Nephron progenitor cell (in vitro differentiated cells): ENCODE data around the gene RARB.

Experiments used
- DNase-seq: peaks from one replicate; pipeline ENCODE4 v3.0.0; 2021
- H3K27ac Mint-ChIP-seq: 2 replicates; pipeline ENCODE4 v1.8.0; 2021; ENCODE audit warnings: mild to moderate bottlenecking, moderate library complexity, mixed read lengths
- H3K27me3 Mint-ChIP-seq: 2 replicates; pipeline ENCODE4 v1.8.0; 2021; ENCODE audit warnings: mild to moderate bottlenecking, low read depth, mixed read lengths; ENCODE audit not compliant: poor library complexity
- H3K36me3 Mint-ChIP-seq: 2 replicates; pipeline ENCODE4 v1.8.0; 2021; ENCODE audit warnings: low read depth, mixed read lengths
- H3K4me1 Mint-ChIP-seq: 2 replicates; pipeline ENCODE4 v1.8.0; 2021; ENCODE audit warnings: mixed read lengths
- H3K4me3 Mint-ChIP-seq: 2 replicates; pipeline ENCODE4 v1.8.0; 2021; ENCODE audit warnings: mild to moderate bottlenecking, moderate library complexity, mixed read lengths
- H3K9me3 Mint-ChIP-seq: 2 replicates; pipeline ENCODE4 v1.8.0; 2021; ENCODE audit warnings: mild to moderate bottlenecking, moderate library complexity, mixed read lengths
- TF ChIP-seq, protein P1 (sequence below): fragments of 200-600 bp; sonication (generic); IDR thresholded peaks from 2 replicates; pipeline ENCODE4 v1.5.0; 2021; ENCODE audit warnings: antibody characterized with exemption

The RARB gene

DNA sequence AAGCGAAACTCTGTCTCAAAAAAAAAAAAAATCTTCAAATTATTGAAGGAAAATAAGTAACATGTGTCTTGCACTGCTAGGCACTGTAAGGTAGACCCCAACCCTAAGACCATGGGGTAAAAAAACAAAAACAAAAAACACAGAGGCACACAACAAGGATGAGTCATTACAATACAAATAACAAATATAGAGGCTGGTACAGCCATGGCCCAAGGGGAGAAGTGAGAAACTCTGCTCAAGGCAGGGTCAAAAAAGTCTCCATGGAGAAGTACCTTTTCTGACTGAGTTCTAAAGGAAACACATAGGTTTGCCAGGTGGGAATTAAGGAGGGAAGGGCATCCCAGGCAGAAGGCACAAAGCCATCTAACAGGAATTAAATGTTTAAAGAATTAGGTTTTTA, 182.1 kb downstream of the RARB start:
- Mint-ChIP-seq H3K27me3 (no peaks in the 10 kb centered on the region), H3K4me3 (no peak overlapping the region), H3K36me3 (peaks cover 75% of the 10 kb centered on the region), H3K9me3 (no peaks in the 10 kb centered on the region), H3K4me1 (no peaks in the 10 kb centered on the region), H3K27ac (peak overlapping the region; percentile 86)
- DNase-seq: no peak
- TF ChIP-seq, protein P1, sequence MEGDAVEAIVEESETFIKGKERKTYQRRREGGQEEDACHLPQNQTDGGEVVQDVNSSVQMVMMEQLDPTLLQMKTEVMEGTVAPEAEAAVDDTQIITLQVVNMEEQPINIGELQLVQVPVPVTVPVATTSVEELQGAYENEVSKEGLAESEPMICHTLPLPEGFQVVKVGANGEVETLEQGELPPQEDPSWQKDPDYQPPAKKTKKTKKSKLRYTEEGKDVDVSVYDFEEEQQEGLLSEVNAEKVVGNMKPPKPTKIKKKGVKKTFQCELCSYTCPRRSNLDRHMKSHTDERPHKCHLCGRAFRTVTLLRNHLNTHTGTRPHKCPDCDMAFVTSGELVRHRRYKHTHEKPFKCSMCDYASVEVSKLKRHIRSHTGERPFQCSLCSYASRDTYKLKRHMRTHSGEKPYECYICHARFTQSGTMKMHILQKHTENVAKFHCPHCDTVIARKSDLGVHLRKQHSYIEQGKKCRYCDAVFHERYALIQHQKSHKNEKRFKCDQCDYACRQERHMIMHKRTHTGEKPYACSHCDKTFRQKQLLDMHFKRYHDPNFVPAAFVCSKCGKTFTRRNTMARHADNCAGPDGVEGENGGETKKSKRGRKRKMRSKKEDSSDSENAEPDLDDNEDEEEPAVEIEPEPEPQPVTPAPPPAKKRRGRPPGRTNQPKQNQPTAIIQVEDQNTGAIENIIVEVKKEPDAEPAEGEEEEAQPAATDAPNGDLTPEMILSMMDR: no peak

DNA sequence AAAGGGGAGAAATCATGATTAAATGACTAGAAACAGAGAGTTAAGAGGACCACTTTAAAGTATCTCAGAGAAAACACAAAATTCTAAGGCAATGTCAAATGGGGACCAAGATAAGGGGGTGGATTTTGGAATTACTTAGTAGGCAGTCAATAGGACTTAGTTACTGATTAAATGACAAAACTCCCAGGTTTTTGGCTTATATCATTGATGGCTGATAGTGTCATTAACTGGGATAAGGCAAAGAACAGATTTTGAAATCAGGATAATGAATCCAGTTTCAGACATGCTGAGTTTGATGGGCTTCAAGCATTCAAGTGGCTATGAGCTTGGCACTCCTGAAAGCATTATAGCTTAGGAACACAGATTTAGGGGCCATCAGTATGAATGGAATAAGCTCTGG, 182.7 kb downstream of the RARB start:
- Mint-ChIP-seq H3K27me3 (no peaks in the 10 kb centered on the region), H3K9me3 (no peaks in the 10 kb centered on the region), H3K36me3 (peaks cover 74% of the 10 kb centered on the region), H3K4me1 (no peaks in the 10 kb centered on the region), H3K4me3 (no peak overlapping the region), H3K27ac (no peak overlapping the region)
- no peak for DNase-seq
- TF ChIP-seq, protein P1: no peak

DNA sequence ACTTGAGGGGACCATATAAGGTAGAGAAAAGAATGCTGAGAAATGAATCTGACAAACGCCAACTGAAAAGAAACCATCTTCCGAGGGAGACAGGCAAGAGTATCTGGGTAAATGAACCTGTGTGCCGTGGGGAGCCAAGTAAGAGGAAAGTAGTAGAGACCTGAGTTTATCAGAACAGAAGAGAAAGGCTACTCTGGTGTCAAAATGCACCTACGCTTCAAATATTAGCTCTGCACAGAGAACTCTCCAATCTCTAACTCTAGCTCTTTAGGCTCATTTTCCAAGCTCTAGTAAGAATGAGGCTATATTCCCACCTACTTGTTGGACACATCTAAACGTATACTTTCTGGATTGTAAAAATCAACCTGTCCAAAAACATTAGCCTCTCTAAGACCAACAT, 183.1 kb downstream of the RARB start:
- DNase-seq: no peak
- Mint-ChIP-seq H3K36me3 (peaks cover 70% of the 10 kb centered on the region), H3K27me3 (no peaks in the 10 kb centered on the region), H3K4me3 (no peak overlapping the region), H3K27ac (no peak overlapping the region), H3K4me1 (no peaks in the 10 kb centered on the region), H3K9me3 (no peaks in the 10 kb centered on the region)
- TF ChIP-seq, protein P1: no peak

DNA sequence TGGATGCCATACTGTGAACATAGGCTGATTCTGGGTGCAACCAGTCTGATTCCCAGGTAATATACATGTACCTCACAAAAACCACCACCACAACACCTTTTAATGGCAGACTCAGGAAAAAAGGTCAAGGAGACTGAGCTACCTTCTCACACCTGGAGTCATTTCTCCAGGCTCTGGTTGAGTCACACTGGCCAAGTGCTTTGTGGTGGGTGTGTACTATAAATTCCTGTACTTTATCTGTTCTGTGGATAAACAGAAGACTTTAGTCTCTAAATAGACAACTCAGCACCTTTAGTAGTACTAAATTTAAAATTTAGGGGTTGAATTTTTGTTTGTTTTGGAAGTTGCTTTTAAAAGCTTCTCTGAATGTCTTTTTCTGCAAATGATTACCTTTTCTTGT, 190.0 kb downstream of the RARB start:
- Mint-ChIP-seq H3K9me3 (no peaks in the 10 kb centered on the region), H3K36me3 (peaks cover 78% of the 10 kb centered on the region), H3K27me3 (no peaks in the 10 kb centered on the region), H3K4me3 (no peak overlapping the region), H3K27ac (no peak overlapping the region), H3K4me1 (no peaks in the 10 kb centered on the region)
- TF ChIP-seq, protein P1: no peak
- no peak for DNase-seq

DNA sequence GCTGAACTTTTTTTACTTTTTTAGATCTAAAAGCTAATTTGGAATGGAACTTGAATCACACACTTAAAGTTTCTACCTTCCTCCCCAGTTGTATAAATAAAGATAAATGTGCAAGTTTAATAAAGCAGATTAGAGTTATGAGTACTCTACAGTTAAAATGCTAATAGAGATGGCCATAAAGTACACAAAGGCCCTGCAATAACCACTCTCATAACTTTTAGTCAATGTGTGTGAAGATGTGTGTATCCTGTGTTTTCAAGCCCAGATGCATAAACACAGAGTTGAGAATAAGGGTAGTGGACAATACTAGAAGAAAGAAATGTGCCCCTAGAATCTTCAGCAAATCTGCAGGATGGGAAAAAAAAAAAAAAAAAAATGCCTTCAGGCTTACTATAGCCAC, 191.3 kb downstream of the RARB start:
- Mint-ChIP-seq H3K27me3 (no peaks in the 10 kb centered on the region), H3K4me3 (no peak overlapping the region), H3K9me3 (no peaks in the 10 kb centered on the region), H3K27ac (peak overlapping the region; percentile 62), H3K4me1 (no peaks in the 10 kb centered on the region), H3K36me3 (peaks cover 79% of the 10 kb centered on the region)
- TF ChIP-seq, protein P1: no peak
- DNase-seq: no peak

DNA sequence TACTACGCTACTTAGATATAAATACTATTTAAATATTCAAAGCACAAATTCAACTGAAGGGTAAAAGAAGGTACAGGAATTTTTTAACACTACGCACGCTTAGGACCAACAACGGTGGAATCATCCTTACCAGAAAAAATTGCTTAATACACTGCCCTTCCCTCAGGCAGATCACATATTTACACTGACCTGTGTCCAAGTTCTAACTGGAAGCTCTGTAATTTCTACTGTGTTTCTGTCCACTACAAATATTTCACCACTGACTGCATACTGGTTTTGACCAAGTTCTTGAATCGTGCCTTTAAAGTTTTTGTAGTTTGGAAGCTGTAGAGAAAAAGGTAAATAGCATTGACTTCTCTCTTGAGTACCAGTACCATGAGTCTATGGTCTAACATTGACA, 192.4 kb downstream of the RARB start:
- H3K9me3 Mint-ChIP-seq: no peaks in the 10 kb centered on the region
- TF ChIP-seq, protein P1: no peak
- H3K4me1 Mint-ChIP-seq: no peaks in the 10 kb centered on the region
- DNase-seq: no peak
- H3K4me3 Mint-ChIP-seq: no peak overlapping the region
- H3K27me3 Mint-ChIP-seq: no peaks in the 10 kb centered on the region
- H3K27ac Mint-ChIP-seq: no peak overlapping the region
- peaks cover 80% of the 10 kb centered on the region for H3K36me3 Mint-ChIP-seq
